CD4-positive, alpha-beta T cell treated with Interferon alpha-2 for 1 hour (primary cell): ENCODE results near the gene MRPS2.
"Not testable (repeated sequence)": the region's sequence is repeated elsewhere in the genome, so short reads cannot be mapped to it uniquely, and the experiment has no call there.

Experiments
- DNase-seq, 2 donors: peaks; one replicate each; pipeline ENCODE4 v3.0.0-alpha.2; 2020 to 2022

Gene MRPS2

GRCh38 chr9:135534826-135535225 lies 34.3 kb downstream of the MRPS2 start:
- DNase-seq: not testable (repeated sequence)

DNA sequence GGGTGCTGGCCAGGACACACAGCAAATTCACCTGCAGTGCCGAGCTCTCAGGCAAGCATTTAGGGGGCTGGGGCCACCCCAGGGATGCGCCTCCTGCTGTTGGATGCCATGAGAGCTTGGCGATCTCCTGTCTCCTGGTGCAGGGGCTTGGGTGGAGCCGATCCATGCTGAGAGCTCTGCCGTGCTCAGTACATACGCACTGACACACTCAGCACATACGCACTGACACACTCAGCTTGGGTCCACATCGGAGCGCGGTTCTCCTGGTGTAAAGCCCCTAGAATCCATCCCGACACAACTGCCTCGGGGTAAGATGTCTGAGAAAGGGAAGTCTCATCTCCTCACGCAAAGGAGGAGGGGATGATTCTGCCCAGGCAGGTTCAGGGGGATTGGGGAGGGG lies 35.1 kb downstream of the MRPS2 start:
- not testable (repeated sequence) for DNase-seq

DNA sequence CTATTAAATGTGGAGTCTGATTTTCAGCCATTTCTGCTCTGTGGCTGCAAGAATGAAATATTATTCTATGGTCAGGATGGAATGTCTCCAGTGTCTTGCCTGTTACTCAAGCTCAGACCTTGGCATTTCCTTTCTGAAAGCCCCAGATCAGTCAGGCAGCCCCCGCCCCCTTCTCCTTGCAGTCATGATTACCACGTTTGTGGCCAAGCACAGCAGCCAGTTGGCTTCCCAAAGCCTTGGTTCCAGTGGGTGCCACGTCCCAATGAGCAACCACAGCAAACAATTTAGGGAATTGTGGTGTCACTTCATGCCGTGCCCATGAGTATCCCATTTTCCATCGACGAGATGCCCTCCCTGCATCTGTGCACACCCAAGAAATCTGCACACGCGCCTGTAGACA lies 35.7 kb downstream of the MRPS2 start:
- no peak for DNase-seq

DNA sequence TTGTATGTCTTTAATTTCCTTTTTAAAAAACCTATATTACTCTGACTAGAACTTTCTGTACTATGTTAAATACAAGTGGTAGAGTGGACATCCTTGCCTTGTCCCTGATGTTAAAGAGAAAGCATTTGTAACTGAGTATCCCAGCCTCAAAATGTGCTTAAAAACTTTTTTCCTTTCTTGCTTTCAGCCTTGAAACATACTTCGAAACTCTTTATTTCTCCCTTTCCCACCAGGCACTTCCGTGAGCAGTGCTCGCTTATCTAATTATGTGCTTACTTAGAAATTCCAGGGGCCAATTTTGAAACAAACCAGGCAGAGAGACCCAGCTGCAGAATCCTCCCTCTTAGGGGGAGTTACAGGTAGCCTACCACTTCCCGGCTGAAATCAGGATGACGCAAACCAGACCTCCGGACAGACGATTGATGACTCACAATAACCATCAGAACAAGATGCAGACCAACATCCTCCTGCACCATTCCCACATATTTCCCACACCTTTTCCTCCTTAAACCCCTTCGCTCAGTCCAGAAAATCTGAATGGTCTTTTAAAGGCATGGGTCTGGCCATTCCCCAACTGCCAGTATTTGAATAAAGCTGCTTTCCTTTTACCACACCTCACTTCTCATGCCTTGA lies 42.9 kb downstream of the MRPS2 start:
- DNase-seq: not testable (repeated sequence)

GRCh38 chr9:135544981-135545635 lies 44.6 kb downstream of the MRPS2 start:
- DNase-seq: no peak

DNA sequence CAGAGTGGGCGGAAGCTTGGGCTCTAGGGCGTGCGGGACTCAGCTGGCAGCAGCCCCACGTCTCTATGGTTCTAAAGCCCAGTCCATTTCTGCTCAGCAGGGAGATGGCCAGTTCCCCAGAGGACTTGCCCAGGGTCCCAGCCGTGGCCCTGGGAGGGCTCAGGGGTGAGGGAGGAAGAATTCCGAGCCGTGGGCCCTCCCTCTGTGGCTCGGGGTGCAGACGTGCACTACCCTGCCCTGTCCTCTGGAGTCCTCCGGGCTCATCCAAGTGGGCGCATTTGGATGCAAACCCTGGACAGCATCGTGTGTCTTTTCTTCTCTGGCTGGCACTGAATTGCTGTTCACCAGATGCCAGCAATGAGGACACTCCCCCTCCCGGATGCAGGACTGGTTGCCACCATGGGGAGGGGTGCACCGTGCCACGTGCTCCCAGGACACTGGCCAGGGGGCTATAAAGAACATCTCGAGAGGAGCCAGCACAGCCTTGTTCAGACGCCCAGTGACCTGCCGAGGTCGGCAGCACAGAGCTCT lies 45.2 kb downstream of the MRPS2 start, which contains the start of gene OBP2A:
Gene OBP2A, plus strand, starts transcription at position 481 of the 531 bp plus-strand sequence. CDS start 55 bp downstream, outside the sequence.
- not testable (repeated sequence) for DNase-seq

- DNase-seq: not testable (repeated sequence)
Measured at GRCh38 chr9:135546792-135547617, 46.5 kb downstream of the MRPS2 start.

GRCh38 chr9:135547756-135548736 lies 47.6 kb downstream of the MRPS2 start:
- DNase-seq: no peak

DNA sequence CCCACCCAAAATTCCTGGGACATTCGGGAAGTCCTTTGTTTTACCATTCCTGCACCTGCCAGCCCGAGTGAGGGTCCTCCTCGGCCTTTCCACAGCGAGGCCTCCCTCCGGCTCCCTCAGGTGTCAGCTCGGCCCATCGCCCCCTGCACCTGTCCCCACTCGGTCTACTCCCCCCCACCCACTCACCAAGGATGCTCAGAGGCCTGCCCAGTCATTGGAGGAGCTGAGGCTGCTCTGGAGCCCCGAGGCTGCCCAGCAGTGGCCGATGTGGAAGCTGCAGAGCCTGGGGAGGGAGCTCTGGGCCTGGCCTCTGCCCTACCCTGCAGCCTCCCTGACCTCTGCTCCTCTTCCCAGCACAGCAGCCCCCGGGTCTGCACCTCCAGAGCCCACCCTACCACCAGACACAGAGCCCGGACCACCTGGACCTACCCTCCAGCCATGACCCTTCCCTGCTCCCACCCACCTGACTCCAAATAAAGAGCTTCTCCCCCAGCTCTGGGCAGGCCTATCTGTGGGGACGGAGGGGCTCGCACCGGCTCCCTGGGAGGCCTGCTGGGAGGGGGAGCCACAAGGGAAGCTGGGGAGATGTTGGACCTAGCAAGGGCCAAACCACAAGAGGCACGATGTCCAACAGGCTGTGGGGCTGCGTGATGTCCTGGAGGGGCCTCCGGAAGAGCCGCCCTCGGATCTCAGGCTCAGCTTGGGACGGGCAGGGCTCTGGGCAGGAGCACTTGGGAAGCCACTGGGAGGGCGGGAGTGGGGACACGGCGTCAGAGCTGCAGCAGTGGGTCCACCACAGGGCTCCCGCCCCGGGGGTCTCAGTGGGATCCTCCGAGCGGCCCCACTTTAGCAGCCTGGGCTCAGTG lies 49.2 kb downstream of the MRPS2 start:
- not testable (repeated sequence) for DNase-seq

- DNase-seq: no peak
Measured at GRCh38 chr9:135550344-135550918, 49.9 kb downstream of the MRPS2 start.

GRCh38 chr9:135551031-135551430 lies 50.5 kb downstream of the MRPS2 start:
- no peak for DNase-seq

DNA sequence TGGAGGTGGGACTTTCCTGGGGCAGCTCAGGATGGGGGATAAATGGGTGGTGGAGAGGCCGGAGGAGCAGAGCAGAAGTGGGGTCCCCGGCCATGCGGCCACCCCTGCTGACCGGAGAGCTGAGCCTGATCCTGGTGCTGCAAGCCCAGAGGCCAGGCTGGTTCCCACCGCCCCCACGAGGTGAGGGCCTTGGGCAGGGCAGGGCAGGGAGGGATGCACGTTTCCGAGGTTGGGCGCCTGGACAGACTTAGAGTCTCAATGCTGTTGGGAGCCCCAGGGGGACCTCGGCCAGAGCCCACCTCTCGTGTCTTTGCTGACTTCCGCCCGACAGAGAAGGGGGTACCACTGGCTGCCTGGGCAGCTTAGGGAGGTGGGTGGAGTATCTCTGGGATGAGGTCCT lies 51.0 kb downstream of the MRPS2 start:
- no peak for DNase-seq

DNA sequence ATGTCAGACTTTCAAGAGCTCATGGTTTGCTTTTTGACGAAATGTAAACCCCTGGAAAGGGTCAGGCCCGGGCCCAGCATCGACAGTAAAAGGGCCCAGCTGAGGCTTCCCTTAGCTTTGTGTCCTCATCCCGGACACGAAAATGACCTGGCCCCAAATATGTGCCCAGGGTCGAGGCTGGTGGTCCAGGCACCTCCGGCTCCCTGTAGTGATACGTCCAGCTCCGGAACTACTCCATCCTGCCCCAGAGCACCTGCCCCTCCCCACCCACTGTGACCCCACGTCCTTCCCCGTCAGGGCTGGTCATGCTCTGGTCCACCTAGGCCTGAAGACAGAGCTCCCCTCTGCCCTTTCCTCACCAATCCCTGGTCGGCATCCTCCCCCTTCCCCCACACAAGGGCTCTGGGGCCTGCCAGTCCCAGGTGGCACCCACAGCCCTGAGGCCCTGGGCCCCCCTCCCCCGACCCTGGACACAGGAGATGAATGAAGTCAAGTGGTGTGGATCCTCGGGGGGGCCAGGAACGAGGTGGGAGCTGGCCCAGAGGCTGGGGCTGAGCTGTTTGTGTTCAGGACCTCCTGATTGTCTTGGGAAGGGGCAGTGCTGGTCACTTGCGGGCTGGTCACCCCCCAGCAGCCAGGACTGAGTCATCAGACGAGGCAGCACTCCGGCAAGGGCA lies 51.7 kb downstream of the MRPS2 start:
- DNase-seq: no peak

GRCh38 chr9:135552698-135553171 lies 52.3 kb downstream of the MRPS2 start:
- no peak for DNase-seq
